H1 (cell line): ENCODE measurements around the gene SNCAIP.

ENCODE experiments used
- CBX5 ChIP-seq: fragments of 300-800, 300-1000 bp; sonication (generic); IDR thresholded peaks from 2 replicates; pipeline ENCODE4 v1.7.1; 2016; ENCODE audit warnings: antibody characterized with exemption, low read length, low read depth
- CHD1 ChIP-seq: IDR thresholded peaks from 2 replicates; pipeline ENCODE4 v1.6.1; 2012; ENCODE audit warnings: low read depth, low read length, improper control_type of control experiment
- CTCF ChIP-seq, 3 experiments: IDR thresholded peaks; 1 replicate in 2 of 3; 2 replicates in 1 of 3; pipeline versions ENCODE4 v1.5.1 to v1.6.1; 2011; ENCODE audit warnings: low read length in 3 of 3, mild to moderate bottlenecking in 3 of 3, inconsistent platforms in 2 of 3, low read depth in 1 of 3, moderate library complexity in 1 of 3; ENCODE audit not compliant: insufficient read depth in 1 of 3; ENCODE audit errors: control extremely low read depth in 1 of 3
- EZH2 ChIP-seq: fragments of 200-600 bp; sonication (generic); IDR thresholded peaks from 2 replicates; pipeline ENCODE4 v1.7.1; 2012; ENCODE audit warnings: low read depth, mild to moderate bottlenecking, moderate library complexity, low read length, inconsistent platforms; ENCODE audit not compliant: severe bottlenecking
- JUND ChIP-seq: IDR thresholded peaks from 2 replicates; pipeline ENCODE4 v1.6.1; 2011; ENCODE audit warnings: mild to moderate bottlenecking, improper control_type of control experiment, low read length
- POLR2A ChIP-seq, 2 experiments: IDR thresholded peaks; 1 replicate in 1 of 2; 2 replicates in 1 of 2; pipeline ENCODE4 v1.6.1; 2011; ENCODE audit warnings: low read depth in 2 of 2, low read length in 2 of 2, mild to moderate bottlenecking in 2 of 2; ENCODE audit errors: control extremely low read depth in 1 of 2
- POLR2AphosphoS5 ChIP-seq: IDR thresholded peaks from 2 replicates; pipeline ENCODE4 v1.6.1; 2011; ENCODE audit warnings: low read depth, low read length
- RAD21 ChIP-seq, 2 experiments: IDR thresholded peaks in 1 of 2; conservative IDR thresholded peaks in 1 of 2; 2 replicates each; pipeline ENCODE4 v1.6.1; 2011; ENCODE audit warnings: low read depth in 2 of 2, low read length in 2 of 2, improper control_type of control experiment in 1 of 2, inconsistent platforms in 1 of 2, mild to moderate bottlenecking in 1 of 2, moderate library complexity in 1 of 2
- SIN3A ChIP-seq, 2 experiments: IDR thresholded peaks in 1 of 2; conservative IDR thresholded peaks in 1 of 2; 2 replicates each; pipeline ENCODE4 v1.6.1; 2011 to 2012; ENCODE audit warnings: low read length in 2 of 2, improper control_type of control experiment in 1 of 2, low read depth in 1 of 2, mild to moderate bottlenecking in 1 of 2
- SP4 ChIP-seq: IDR thresholded peaks from 2 replicates; pipeline ENCODE4 v1.6.1; 2012; ENCODE audit warnings: low read length, inconsistent platforms
- SRF ChIP-seq: IDR thresholded peaks from 2 replicates; pipeline ENCODE4 v1.6.1; 2011; ENCODE audit warnings: mild to moderate bottlenecking, low read depth, low read length, moderate library complexity
- ZNF274 ChIP-seq: IDR thresholded peaks from 2 replicates; pipeline ENCODE4 v1.7.0; 2012; ENCODE audit warnings: low read length, borderline replicate concordance; ENCODE audit errors: extremely low read depth

DNA sequence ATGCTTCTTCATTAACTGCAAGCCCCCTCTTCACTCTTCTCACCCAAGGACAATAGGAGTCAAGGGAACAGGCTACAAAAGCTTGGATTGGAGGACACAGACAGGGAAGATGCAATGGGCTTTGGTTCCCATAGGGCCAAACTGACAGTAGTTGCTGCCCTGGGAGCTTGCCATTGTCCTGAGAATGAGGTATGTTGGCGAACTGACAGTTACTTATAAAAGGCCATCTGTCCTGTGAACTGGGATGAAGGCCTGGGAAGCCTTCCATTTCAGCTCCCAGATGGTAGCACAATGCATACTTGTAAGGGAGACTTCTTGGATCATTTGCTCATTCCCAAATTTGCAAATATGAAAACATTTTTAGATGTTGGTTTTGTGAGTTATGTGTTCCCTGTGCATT is 88.9 kb downstream of the SNCAIP start:
- TF ChIP-seq CTCF (IDR thresholded peaks at IDR 0.05; ENCODE audit: control extremely low read depth in 1 of 3, insufficient read depth in 1 of 3, low read depth in 1 of 3, low read length in 3 of 3), result no peak
- no peak for TF ChIP-seq SRF
- TF ChIP-seq CBX5, result no peak
- no peak for TF ChIP-seq POLR2AphosphoS5
- TF ChIP-seq RAD21 (IDR thresholded peaks at IDR 0.05 in 1 of 2, conservative IDR thresholded peaks at IDR 0.05 in 1 of 2; ENCODE audit: low read depth in 2 of 2, low read length in 2 of 2), result no peak
- no peak for TF ChIP-seq EZH2
- no peak for TF ChIP-seq ZNF274
- no peak for TF ChIP-seq JUND
- no peak for TF ChIP-seq SIN3A (conservative IDR thresholded peaks at IDR 0.05 in 1 of 2, IDR thresholded peaks at IDR 0.05 in 1 of 2; ENCODE audit: low read depth in 1 of 2, low read length in 2 of 2)
- no peak for TF ChIP-seq POLR2A (IDR thresholded peaks at IDR 0.05; ENCODE audit: control extremely low read depth in 1 of 2, low read depth in 2 of 2, low read length in 2 of 2)
- TF ChIP-seq CHD1, result no peak
- TF ChIP-seq SP4, result no peak
